ENCODE data around the gene SMS.

- TF ChIP-seq ZBTB7A (CRISPR knock-in tag; IDR thresholded peaks at IDR 0.05) (no peak), HCFC1 (IDR thresholded peaks at IDR 0.05; ENCODE audit: low read depth, low read length) (no peak), GFI1 (CRISPR knock-in tag; IDR thresholded peaks at IDR 0.05; ENCODE audit: borderline replicate concordance) (no peak)
These were observed at the start of gene SMS for GRCh38 chrX:21940356-21940829.

All from HepG2 (cell line).